GM12878 (cell line): ENCODE measurements around the gene CNKSR1. TPM values are rescaled to one million over a fixed set of nuclear protein-coding genes. Genes with fewer than 3 reads are reported as not detected.

Experiments
- ATAC-seq: fragments of 200-7000 bp; cut with Tn5 transposase; 3 replicates; pipeline ENCODE4 v1.9.1; 2020; ENCODE audit warnings: mild to moderate bottlenecking, moderate library complexity
- BruUV-seq: library from RNA; stranded (reverse); fragments of 400-500 nt; replicated peaks from 2 replicates; lab custom pipeline; 2021; lab: Mats Ljungman, UMichigan
- CTCF ChIA-PET: fragments of 300-600 bp; sonication (Branson Sonifier 250); formaldehyde crosslinking; extraction: SDS; loops from one replicate; lab custom pipeline; 2021; ENCODE audit warnings: inconsistent platforms; lab: Yijun Ruan, JAX
- POLR2A ChIA-PET: fragments of 350-600 bp; formaldehyde crosslinking; extraction: SDS; loops from one replicate; lab custom pipeline; 2021; ENCODE audit warnings: inconsistent platforms; lab: Charles Lee
- RAD21 ChIA-PET: fragments of 300-600 bp; sonication (Branson Sonifier 250); formaldehyde crosslinking; loops from one replicate; lab custom pipeline; 2023; ENCODE audit warnings: antibody characterized with exemption; ENCODE audit not compliant: unreplicated experiment; lab: Charles Lee
- SMC1A ChIA-PET: fragments of 300-600 bp; sonication (Branson Sonifier 250); formaldehyde crosslinking; loops from one replicate; lab custom pipeline; 2023; ENCODE audit not compliant: unreplicated experiment, uncharacterized antibody; lab: Charles Lee
- DNase-seq: peaks from one replicate; pipeline ENCODE4 v3.0.0-alpha.2; 2011; ENCODE audit warnings: low read depth, low spot score
- FAIRE-seq: peaks from 3 replicates; lab custom pipeline; 2011; peaks lifted over from hg19 to GRCh38; lab: Jason Lieb, UNC
- H2AFZ ChIP-seq: 2 replicates; pipeline ENCODE4 v1.6.0; 2011; ENCODE audit warnings: low read depth, low read length, control low read depth; ENCODE audit not compliant: control insufficient read depth
- H3K27ac ChIP-seq: 2 replicates; pipeline ENCODE4 v1.5.1; 2011; ENCODE audit warnings: control low read depth; ENCODE audit not compliant: control insufficient read depth, insufficient read depth
- H3K27me3 ChIP-seq, 2 experiments: replicated peaks in 1 of 2; 2 replicates each; pipeline versions ENCODE4 v1.6.0 to v1.6.1; 2011; ENCODE audit warnings: low read length in 1 of 2; ENCODE audit not compliant: control insufficient read depth in 2 of 2, insufficient read depth in 2 of 2
- H3K36me3 ChIP-seq, 2 experiments: 2 replicates each; pipeline ENCODE4 v1.5.1; 2011; ENCODE audit warnings: low read length in 1 of 2; ENCODE audit not compliant: control insufficient read depth in 2 of 2, insufficient read depth in 2 of 2
- H3K4me1 ChIP-seq: 2 replicates; pipeline ENCODE4 v1.6.1; 2011; ENCODE audit warnings: mild to moderate bottlenecking, low read length, moderate library complexity, mixed read lengths; ENCODE audit not compliant: control insufficient read depth, insufficient read depth
- H3K4me2 ChIP-seq: 2 replicates; pipeline ENCODE4 v1.6.0; 2011; ENCODE audit warnings: control low read depth; ENCODE audit not compliant: control insufficient read depth, insufficient read depth
- H3K4me3 ChIP-seq: fragments of 200-600 bp; sonication (generic); 2 replicates; pipeline ENCODE4 v1.5.1; 2016
- H3K79me2 ChIP-seq: 2 replicates; pipeline ENCODE4 v1.6.0; 2011; ENCODE audit warnings: low read length; ENCODE audit not compliant: control insufficient read depth, insufficient read depth
- H3K9ac ChIP-seq: 2 replicates; pipeline ENCODE4 v1.8.0; 2011; ENCODE audit warnings: low read length, control low read depth, mixed read lengths; ENCODE audit not compliant: control insufficient read depth, insufficient read depth
- H3K9me3 ChIP-seq: replicated peaks from 3 replicates; pipeline ENCODE4 v1.5.1; 2011; ENCODE audit warnings: mild to moderate bottlenecking, low read length; ENCODE audit not compliant: control insufficient read depth, insufficient read depth
- H4K20me1 ChIP-seq: 2 replicates; pipeline ENCODE4 v1.6.0; 2011; ENCODE audit not compliant: control insufficient read depth, insufficient read depth
- BHLHE40 ChIP-seq, 2 experiments: fragments of 450-650 bp in 1 of 2; IDR thresholded peaks; 2 replicates each; pipeline ENCODE4 v1.6.1; 2011 to 2017; ENCODE audit warnings: low read depth in 2 of 2, borderline replicate concordance in 1 of 2, improper control_type of control experiment in 1 of 2, low read length in 1 of 2, mild to moderate bottlenecking in 1 of 2
- BRCA1 ChIP-seq: IDR thresholded peaks from 2 replicates; pipeline ENCODE4 v1.6.1; 2011; ENCODE audit warnings: low read depth, low read length, improper control_type of control experiment
- CBX5 ChIP-seq: sonication (generic); IDR thresholded peaks from 2 replicates; pipeline ENCODE4 v1.6.1; 2016; ENCODE audit warnings: low read depth, moderate library complexity, mild to moderate bottlenecking, inconsistent platforms
- CEBPZ ChIP-seq: fragments of 150-350 bp; IDR thresholded peaks from 2 replicates; pipeline ENCODE4 v1.6.1; 2016; ENCODE audit warnings: low read depth, low read length
- JUNB ChIP-seq: IDR thresholded peaks from 2 replicates; pipeline ENCODE4 v1.6.1; 2016; ENCODE audit warnings: antibody characterized with exemption, mild to moderate bottlenecking
- JUND ChIP-seq: IDR thresholded peaks from 2 replicates; pipeline ENCODE4 v1.6.1; 2012; ENCODE audit warnings: low read depth, mild to moderate bottlenecking, low read length, improper control_type of control experiment, moderate library complexity
- MTA2 ChIP-seq: fragments of 450-650 bp; IDR thresholded peaks from 2 replicates; pipeline ENCODE4 v1.6.1; 2016; ENCODE audit warnings: low read depth, mild to moderate bottlenecking, moderate library complexity
- NFIC ChIP-seq: IDR thresholded peaks from 2 replicates; pipeline ENCODE4 v1.6.1; 2012; ENCODE audit warnings: low read depth, mild to moderate bottlenecking, inconsistent platforms, low read length, moderate library complexity
- NRF1 ChIP-seq: conservative IDR thresholded peaks from 2 replicates; pipeline ENCODE4 v1.6.1; 2011; ENCODE audit warnings: mild to moderate bottlenecking, low read depth, low read length, improper control_type of control experiment
- RAD51 ChIP-seq: fragments of 450-650 bp; IDR thresholded peaks from 2 replicates; pipeline ENCODE4 v1.6.1; 2016; ENCODE audit warnings: moderate library complexity, mild to moderate bottlenecking, inconsistent platforms
- SREBF1 ChIP-seq: IDR thresholded peaks from 2 replicates; pipeline ENCODE4 v1.6.1; 2012; ENCODE audit warnings: mild to moderate bottlenecking, low read length
- STAT3 ChIP-seq: IDR thresholded peaks from 2 replicates; pipeline ENCODE4 v1.6.1; 2011; ENCODE audit warnings: low read depth, low read length, improper control_type of control experiment
- TCF12 ChIP-seq: IDR thresholded peaks from 2 replicates; pipeline ENCODE4 v1.6.1; 2011; ENCODE audit warnings: low read depth, mild to moderate bottlenecking, low read length
- YBX1 ChIP-seq: fragments of 450-650 bp; IDR thresholded peaks from 2 replicates; pipeline ENCODE4 v1.6.1; 2016; ENCODE audit warnings: antibody characterized with exemption
- ZNF217 ChIP-seq: fragments of 450-650 bp; IDR thresholded peaks from 2 replicates; pipeline ENCODE4 v1.6.1; 2017; ENCODE audit warnings: antibody characterized with exemption, mild to moderate bottlenecking
- ZZZ3 ChIP-seq: IDR thresholded peaks from 2 replicates; pipeline ENCODE4 v1.6.1; 2011; ENCODE audit warnings: low read depth; ENCODE audit not compliant: control insufficient read depth, insufficient read length
- WGBS: methylation state at CpG from one replicate; pipeline ENCODE4 v1.1.6; 2016; ENCODE audit warnings: low lambda C conversion rate; ENCODE audit not compliant: insufficient replicate concordance, insufficient coverage; ENCODE audit errors: missing lambda C conversion rate; 5-methylcytosine and 5-hydroxymethylcytosine counted together
- in situ Hi-C: fragments of 300-500 bp; cut with MboI; formaldehyde crosslinking; loops from 9 replicates; pipeline ENCODE4 v1.14.3; 2018; ENCODE audit warnings: mixed read lengths
- intact Hi-C: fragments of 100-400 bp; cut with micrococcal nuclease; formaldehyde crosslinking; loops from one replicate; pipeline ENCODE4 v1.14.2; 2022; ENCODE audit not compliant: unreplicated experiment
- polyA plus RNA-seq, 11 experiments: library from polyadenylated mRNA; depleted of rRNA in 4 of 11; unstranded in 6 of 11; stranded (reverse) in 5 of 11; fragments of >200 nt; fragmentation: Nextera tagmentation in 4 of 11; fragmentation: Illumina TruSeq in 1 of 11; extraction: Ambion mirVana in 4 of 11; extraction: Trizol in 1 of 11; gene quantifications; 1 replicate in 1 of 11; 2 replicates in 10 of 11; pipeline versions ENCODE4 v1.2.1 to v1.2.3, GENCODE V29; 2011 to 2016; ENCODE audit warnings: inconsistent platforms in 2 of 11, missing spikeins in 2 of 11, low read depth in 1 of 11
- total RNA-seq, 4 experiments: library from RNA; depleted of rRNA in 3 of 4; stranded (reverse); fragments of >200 nt in 3 of 4; fragmentation: Illumina TruSeq in 1 of 4; extraction: Trizol in 1 of 4; gene quantifications; 2 replicates each; pipeline versions ENCODE4 v1.2.1 to v1.2.3, GENCODE V29; 2013 to 2021

CNKSR1 gene
- total and polyA plus RNA-seq, 10 of the 15 experiments (the other 5 are each of a cell fraction or from before 2014, with no cell fraction given) = 0.06 to 1.2 (median 0.86) TPM

- TF ChIP-seq TCF12 = no peak
- CTCF ChIA-PET = no interaction called here
- no peaks in the 10 kb centered on the region for H3K79me2 ChIP-seq
- BruUV-seq = no TSS peak
- SMC1A ChIA-PET = no interaction called here
- intact Hi-C loops = no loop called here
- H3K36me3 ChIP-seq = no peaks in the 10 kb centered on the region
- POLR2A ChIA-PET = no interaction called here
- no peak overlapping the region for H3K27ac ChIP-seq
- ATAC-seq (no peak), DNase-seq (no peak), FAIRE-seq (no peak)
- 54% methylated on average over 3 of the region's 3 CpGs for WGBS
- no peak overlapping the region for H2AFZ ChIP-seq
- RAD21 ChIA-PET = no interaction called here
- H3K9me3 ChIP-seq = no peaks in the 10 kb centered on the region
- no peaks in the 10 kb centered on the region for H3K27me3 ChIP-seq
- no peak overlapping the region for H3K4me3 ChIP-seq
- in situ Hi-C loops = no loop called here
- H4K20me1 ChIP-seq = no peaks in the 10 kb centered on the region
- no peaks in the 10 kb centered on the region for H3K4me1 ChIP-seq
- no peak overlapping the region for H3K4me2 ChIP-seq
- no peak overlapping the region for H3K9ac ChIP-seq
These were observed 42.8 kb upstream of the CNKSR1 start for GRCh38 chr1:26134466-26134865.

- ChIA-PET RAD21 (interaction anchor here (1.0 to 1.4 kb wide), 3 partner anchors 13 to 103 kb away, joined by 3 to 5 read pairs (median 4); no protein-coding TSS in a partner anchor), SMC1A (interaction anchor here (1.2 kb wide), 1 partner anchor 13 kb away, joined by 7 read pairs; no protein-coding TSS in a partner anchor), POLR2A (interaction anchor here (0.6 kb wide), 2 partner anchors 28 to 137 kb away, joined by 3 to 4 read pairs; no protein-coding TSS in a partner anchor), CTCF (interaction anchor here (0.7 to 2.0 kb wide), 13 partner anchors 8 to 278 kb away, joined by 3 to 8 read pairs (median 3); partner anchors contain the start of gene CEP85)
- TF ChIP-seq BHLHE40 (IDR thresholded peaks at IDR 0.05; ENCODE audit: borderline replicate concordance in 1 of 2, low read depth in 2 of 2, low read length in 1 of 2) (no peak), NFIC (no peak), NRF1 (no peak), YBX1 (no peak), ZZZ3 (no peak), SREBF1 (no peak), JUND (no peak), BRCA1 (no peak), MTA2 (no peak), JUNB (no peak), STAT3 (no peak), RAD51 (no peak), CBX5 (no peak), ZNF217 (no peak), CEBPZ (no peak)
- intact Hi-C loops = no loop called here
- Histone ChIP-seq H2AFZ (no peak overlapping the region; the same call in 1 of the 2 replicates), H3K4me1 (no peaks in the 10 kb centered on the region), H3K4me3 (no peak overlapping the region), H3K79me2 (no peaks in the 10 kb centered on the region), H3K4me2 (no peak overlapping the region), H3K9me3 (no peaks in the 10 kb centered on the region), H3K9ac (no peak overlapping the region), H3K36me3 (no peaks in the 10 kb centered on the region), H3K27ac (no peak overlapping the region), H3K27me3 (no peaks in the 10 kb centered on the region), H4K20me1 (no peaks in the 10 kb centered on the region)
- no TSS peak for BruUV-seq
- ATAC-seq (no peak; the same call in 2 of the 3 replicates), DNase-seq (no peak), FAIRE-seq (no peak)
- 12% methylated on average over 3 of the region's 3 CpGs for WGBS
- in situ Hi-C loops = no loop called here
These were observed 38.2 kb upstream of the CNKSR1 start for GRCh38 chr1:26138974-26139558.
